ENCODE data around the gene NIPA2.

NIPA2 gene

DNA sequence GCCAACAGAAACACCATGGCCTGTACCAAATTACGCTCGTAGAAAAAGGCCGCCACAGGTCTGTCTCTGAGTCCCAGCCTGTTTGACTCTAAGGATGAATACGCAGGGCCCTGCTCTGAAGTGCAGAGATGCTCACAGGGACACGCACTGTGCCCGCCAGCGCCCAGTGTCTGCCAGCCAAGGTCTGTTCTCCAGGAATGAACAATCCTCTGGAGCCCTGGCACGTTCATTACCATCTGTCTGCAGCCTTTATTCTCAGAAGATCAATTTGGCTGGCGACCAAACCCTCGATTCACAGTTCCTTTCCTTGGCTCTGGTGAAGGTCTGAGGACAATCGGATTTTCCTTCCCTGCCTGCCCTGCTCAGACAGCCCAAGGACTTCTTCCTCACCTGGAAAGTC lies 66.3 kb downstream of the NIPA2 start:
- peak; percentile 55 to 88 for DNase-seq

DNA sequence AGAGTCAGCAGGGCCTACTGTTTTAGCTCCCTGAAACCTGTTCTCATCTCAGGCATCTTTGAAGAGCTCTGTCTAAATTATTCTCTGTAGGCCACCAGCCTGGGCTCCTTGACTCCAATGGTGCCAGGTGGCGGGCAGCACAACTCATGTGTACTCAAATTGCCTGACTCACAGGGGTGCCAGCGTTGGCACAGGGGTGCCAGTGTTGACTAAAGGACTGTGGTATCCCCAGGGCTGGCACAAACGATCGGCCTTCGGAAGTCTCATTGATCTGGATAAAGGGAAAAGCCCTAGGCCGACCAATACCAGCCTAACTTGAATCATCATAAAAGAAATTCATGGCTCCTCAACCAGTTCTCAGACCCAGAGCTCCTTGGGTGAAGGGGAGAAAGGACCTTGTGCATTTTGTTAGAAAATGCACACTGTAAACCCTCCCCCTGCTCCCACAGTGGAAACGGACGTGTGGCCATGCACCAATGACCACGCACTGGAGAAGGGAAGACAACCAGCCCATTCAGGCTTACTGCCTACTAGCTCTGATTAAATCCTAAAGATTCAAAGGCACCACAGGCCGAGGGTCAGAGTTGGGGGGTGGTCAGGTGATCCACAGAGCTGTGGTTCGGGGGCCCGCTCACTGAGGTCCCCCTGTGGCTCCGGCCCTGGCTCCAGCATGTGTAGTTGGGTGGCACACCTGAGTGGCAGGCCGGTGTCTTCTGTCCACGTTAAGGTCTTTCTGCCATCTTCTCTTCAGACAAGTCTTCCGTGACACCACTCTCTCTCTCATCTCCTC lies 68.9 kb downstream of the NIPA2 start:
- no peak for DNase-seq

DNA sequence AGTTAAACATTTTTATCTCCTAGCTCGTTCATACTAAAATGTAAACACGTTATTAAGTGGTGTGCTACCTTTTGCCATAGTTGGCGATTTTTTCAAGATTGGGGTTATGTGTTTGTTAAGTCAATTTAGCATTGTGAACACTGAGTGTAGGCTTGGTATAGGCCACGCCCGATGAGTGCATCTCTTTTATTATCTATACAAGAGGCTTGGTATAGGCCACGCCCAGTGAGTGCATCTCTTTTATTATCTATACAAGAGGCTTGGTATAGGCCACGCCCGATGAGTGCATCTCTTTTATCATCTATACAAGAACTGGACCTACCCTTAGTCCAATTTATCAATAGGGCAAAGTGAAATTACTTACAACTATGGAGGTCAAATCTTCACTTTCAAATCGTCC lies 70.4 kb downstream of the NIPA2 start:
- no peak for DNase-seq

DNA sequence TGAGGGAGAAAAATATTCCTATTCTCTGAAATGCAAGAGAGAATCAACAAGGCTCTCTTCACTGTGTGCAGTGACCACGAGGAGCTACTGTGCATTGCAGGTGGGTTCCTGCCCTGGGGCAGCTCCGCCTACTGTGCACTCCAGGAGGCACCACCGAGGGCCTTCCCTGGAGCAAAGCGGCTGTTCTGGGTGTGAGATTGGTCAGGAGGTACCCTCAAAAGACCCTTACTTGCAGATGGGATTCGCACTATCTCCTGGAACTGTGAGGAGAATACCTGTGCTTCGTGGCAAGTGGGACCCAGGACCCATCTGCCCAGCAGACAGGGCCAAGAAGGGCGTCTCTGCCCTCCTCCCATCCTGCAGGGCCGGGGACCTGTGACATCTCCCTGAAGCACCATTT lies 72.8 kb downstream of the NIPA2 start:
- DNase-seq, result no peak

DNA sequence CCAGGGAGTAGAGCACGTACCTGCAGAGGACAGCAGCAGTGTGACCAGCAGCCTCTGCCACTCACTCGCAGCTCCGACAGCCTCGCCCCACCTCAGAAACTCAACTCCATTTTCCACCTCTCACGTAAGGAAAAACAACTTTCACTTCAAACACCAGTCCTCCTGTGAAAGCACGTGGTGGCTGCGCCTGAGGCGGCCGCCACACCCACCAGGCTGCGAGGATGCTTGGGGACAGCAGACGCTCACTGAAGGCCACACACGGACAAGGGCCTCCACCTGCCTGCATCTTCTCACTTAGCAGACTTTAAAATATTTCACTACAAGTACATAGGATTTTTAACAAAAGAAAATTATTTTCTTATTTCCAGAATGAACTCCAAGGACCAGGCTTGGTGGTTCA lies 73.8 kb downstream of the NIPA2 start:
- DNase-seq, result no peak

DNA sequence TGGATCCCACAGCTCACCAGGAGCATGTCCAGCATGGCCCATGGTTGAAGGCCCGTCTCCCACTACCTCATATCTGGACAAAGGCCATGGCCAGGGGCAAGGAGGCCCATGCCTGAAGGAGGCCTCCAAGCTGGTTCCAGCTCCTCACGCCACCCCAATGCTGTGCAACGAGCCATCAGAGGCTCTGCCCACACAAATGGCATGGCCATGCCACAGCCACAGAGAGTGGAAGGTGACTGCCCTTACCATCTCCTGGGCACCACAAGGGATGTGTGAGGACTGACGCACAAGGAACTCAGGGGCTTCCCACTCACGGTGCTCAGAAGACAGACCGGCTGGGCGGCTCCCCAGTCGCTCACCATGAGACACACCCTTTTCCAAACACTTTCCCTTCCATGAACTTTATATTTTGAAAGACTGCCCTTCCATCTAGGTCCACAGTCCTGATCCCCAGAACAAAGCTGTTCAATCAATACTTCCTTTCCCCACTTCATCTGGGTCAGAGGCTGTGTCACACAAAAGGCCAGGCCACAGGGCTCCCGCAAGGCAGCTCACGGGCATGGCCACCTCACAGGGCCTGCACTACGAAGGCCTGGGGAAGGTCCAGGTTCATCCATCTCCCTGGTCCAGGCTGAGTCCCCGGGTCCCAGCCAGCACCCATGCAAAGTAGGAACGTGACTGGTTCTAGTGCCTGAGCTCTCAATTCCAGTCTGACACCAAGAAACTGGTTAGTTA lies 75.3 kb downstream of the NIPA2 start:
- no peak for DNase-seq

DNA sequence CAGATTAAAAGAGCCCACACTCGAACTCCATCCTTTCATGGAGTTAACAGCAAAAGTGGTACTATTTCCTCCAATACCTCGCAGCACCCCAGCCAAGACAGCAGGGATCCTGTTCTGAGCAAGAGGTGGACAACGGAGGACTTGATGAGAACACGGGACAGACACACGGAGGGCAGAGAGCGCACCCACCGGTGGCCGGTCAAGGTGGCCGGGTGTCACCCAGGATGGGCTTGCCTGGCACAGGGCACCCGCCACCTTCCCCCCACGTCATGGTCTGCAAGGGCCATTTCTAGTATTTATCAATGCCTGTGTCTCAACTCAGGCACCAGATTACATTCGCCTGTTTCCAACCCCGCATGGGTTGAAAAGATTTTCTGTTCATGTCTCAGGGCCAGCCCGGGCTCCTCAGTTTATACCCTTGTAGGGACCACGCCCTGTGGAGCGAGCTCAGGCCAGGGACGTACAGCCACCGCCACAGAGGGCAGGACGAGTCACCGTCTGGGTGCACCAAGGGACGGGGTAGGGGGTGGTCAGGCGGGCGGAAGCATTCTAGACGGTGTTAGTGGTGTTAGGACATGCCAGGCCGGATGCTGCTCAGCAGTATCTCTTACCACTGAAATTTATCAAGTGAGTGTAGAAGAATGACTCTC lies 77.5 kb downstream of the NIPA2 start:
- no peak for DNase-seq

DNA sequence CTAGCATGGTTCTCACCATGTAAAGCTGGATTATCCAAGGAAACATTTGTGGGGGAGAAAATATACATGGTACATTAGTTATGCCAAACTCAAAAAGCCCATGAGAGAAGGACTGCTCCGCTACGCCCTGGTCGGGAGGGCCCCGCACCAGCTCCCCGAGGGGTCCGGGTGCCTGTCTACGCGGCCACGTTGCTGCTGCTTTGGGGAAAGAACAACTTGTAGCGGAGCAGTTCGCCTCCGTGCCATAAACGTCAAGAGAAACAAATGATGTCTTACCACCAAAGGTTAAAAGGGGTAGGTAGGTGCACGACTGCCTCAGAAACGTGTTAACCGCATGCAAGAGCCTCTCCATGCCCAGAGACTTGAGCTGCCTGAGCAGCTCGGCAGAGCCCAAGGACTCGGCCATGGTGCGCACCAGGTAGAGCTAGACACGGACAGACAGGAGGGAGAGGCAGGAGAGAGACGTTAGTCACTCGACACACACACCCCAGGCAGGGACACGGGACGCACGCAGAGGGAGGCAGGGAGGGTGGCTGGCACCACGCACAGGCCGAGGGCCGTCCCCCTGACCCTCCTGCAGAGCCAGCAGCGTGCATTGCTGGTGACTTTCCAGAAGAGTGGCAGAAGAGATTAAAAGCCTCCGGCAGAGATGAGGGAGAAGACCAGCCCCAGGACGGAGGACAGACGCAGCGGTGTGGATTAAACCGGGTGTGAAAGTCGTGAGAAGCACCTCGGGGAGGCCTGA lies 78.3 kb downstream of the NIPA2 start:
- no peak for DNase-seq

DNA sequence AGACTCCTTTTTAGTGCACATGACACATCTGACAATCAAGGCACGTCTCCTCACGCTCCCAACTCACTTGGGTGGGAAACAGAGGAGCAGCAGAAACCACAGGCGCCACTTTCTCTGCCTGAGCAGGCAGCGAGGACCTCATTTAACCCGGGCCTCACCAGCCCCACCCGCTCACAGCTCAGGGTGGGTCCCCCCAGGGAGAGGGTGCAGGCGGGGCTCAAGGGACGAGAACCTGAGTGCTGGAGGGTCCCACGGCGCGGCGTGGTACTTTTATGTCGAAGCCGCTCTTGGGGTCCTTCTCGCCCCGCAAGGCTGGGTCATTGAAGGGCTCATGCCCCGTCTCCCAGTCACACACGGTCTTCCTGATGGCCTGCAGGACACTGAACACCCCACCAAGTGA lies 79.1 kb downstream of the NIPA2 start:
- DNase-seq, result no peak
